ENCODE results near the gene RAC2. TPM values are rescaled to one million over a fixed set of nuclear protein-coding genes. Genes with fewer than 3 reads are reported as not detected.

RAC2 gene
- total RNA-seq, 1 experiment from 2014 or later: 90.5 TPM

GRCh38 chr22:37239336-37240239, 4.5 kb downstream of the RAC2 start:
- ChIA-PET POLR2A (ENCODE audit: unreplicated experiment) (no interaction called here), CTCF (no interaction called here)
- H3K79me2 ChIP-seq (ENCODE audit: low read depth): 0 out of 2 replicates have a peak, but pooled peaks cover 5% of the 10 kb centered on the region
- H3K36me3 ChIP-seq (ENCODE audit: low read depth): no peaks in the 10 kb centered on the region
- BruUV-seq (replicated peaks): no TSS peak
- H3K27me3 ChIP-seq (ENCODE audit: insufficient read depth, low read depth): no peaks in the 10 kb centered on the region
- TF ChIP-seq EZH2 (IDR thresholded peaks at IDR 0.05; ENCODE audit: low read depth): no peak
- TF ChIP-seq, protein P1, sequence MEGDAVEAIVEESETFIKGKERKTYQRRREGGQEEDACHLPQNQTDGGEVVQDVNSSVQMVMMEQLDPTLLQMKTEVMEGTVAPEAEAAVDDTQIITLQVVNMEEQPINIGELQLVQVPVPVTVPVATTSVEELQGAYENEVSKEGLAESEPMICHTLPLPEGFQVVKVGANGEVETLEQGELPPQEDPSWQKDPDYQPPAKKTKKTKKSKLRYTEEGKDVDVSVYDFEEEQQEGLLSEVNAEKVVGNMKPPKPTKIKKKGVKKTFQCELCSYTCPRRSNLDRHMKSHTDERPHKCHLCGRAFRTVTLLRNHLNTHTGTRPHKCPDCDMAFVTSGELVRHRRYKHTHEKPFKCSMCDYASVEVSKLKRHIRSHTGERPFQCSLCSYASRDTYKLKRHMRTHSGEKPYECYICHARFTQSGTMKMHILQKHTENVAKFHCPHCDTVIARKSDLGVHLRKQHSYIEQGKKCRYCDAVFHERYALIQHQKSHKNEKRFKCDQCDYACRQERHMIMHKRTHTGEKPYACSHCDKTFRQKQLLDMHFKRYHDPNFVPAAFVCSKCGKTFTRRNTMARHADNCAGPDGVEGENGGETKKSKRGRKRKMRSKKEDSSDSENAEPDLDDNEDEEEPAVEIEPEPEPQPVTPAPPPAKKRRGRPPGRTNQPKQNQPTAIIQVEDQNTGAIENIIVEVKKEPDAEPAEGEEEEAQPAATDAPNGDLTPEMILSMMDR (conservative IDR thresholded peaks at IDR 0.05): no peak
- no peaks in the 10 kb centered on the region for H3K9me3 ChIP-seq (ENCODE audit: insufficient read depth, low read depth)
- intact Hi-C loops (cut with micrococcal nuclease; ENCODE audit: unreplicated experiment): no loop called here
- no peak overlapping the region for H2AFZ ChIP-seq
- peaks cover 17% of the 10 kb centered on the region for H3K4me1 ChIP-seq (replicated peaks; ENCODE audit: insufficient read depth)
- H3K27ac ChIP-seq: no peak overlapping the region
- 0 out of 2 replicates have a peak, but pooled peaks cover 3% of the 10 kb centered on the region for H4K20me1 ChIP-seq (ENCODE audit: insufficient read depth)
- peaks cover 9% of the 10 kb centered on the region; the same call in 1 of the 2 replicates for H3F3A ChIP-seq (ENCODE audit: insufficient read depth, low read depth)
- H3K4me2 ChIP-seq: no peak overlapping the region
- DNase-seq: no peak
- no peaks in the 10 kb centered on the region for H3K9me2 ChIP-seq (ENCODE audit: insufficient read depth)
- H3K4me3 ChIP-seq: no peak overlapping the region

DNA sequence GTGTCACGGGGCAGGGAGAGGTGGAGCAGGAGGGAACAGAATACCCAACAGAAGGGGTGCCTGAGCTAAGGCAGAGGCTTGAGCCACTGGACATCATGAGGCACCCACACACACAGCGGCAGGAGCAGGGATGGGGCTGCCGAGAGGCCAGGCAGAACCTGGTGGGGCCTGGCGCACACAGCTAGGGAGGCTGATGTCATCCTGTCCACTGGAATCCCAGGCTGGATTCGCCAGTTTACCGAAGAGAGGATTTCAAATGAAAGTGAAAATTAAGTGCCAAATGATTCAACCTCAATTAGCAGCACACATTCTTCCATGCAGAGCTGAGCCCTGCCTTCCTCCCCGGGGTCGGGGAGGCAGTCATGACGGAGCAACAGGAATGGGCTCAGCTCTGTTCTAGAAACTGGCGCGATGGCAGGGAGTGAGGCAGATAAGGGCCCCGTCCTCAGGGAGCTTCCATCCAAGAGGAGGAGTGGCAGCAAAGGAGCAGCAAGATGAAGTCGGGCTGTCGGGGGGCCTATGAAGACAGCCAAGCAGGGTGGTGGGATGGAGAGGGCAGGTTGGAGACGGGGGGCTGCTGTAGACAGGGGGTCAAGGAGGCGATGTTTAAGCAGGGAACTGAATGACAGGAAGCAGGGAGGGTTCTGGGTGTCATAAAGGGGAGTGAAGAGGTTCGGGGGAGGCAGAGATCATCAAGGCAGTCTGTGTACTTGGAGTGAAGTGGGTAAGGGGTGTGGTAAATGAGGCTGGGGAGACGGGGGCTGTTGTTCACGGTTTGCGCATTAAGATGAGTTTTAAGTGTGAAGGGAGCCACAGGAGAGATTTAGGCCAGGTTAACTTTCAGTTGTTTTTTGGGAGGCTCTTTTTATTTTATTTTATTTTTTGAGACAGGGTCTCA, 6.4 kb downstream of the RAC2 start:
- POLR2A ChIA-PET (ENCODE audit: unreplicated experiment): no interaction called here
- Histone ChIP-seq H3K79me2 (ENCODE audit: low read depth) (no peaks in the 10 kb centered on the region), H3K9me3 (ENCODE audit: insufficient read depth, low read depth) (no peaks in the 10 kb centered on the region), H2AFZ (no peak overlapping the region), H3K4me1 (replicated peaks; ENCODE audit: insufficient read depth) (peaks cover 6% of the 10 kb centered on the region), H3K4me3 (no peak overlapping the region), H3K36me3 (ENCODE audit: low read depth) (no peaks in the 10 kb centered on the region), H3K4me2 (no peak overlapping the region), H3K27ac (no peak overlapping the region), H3K27me3 (ENCODE audit: insufficient read depth, low read depth) (no peaks in the 10 kb centered on the region), H3K9me2 (ENCODE audit: insufficient read depth) (no peaks in the 10 kb centered on the region), H4K20me1 (ENCODE audit: insufficient read depth) (0 out of 2 replicates have a peak, but pooled peaks cover 4% of the 10 kb centered on the region), H3F3A (ENCODE audit: insufficient read depth, low read depth) (peaks cover 9% of the 10 kb centered on the region; the same call in 1 of the 2 replicates)
- no peak for DNase-seq
- TF ChIP-seq, protein P1 (conservative IDR thresholded peaks at IDR 0.05): no peak
- no peak for TF ChIP-seq EZH2 (IDR thresholded peaks at IDR 0.05; ENCODE audit: low read depth)
- intact Hi-C loops (cut with micrococcal nuclease; ENCODE audit: unreplicated experiment): no loop called here
- BruUV-seq (replicated peaks): no TSS peak
- CTCF ChIA-PET: no interaction called here

GRCh38 chr22:37235897-37236607, 8.0 kb downstream of the RAC2 start:
- no peaks in the 10 kb centered on the region for H3K9me3 ChIP-seq (ENCODE audit: insufficient read depth, low read depth)
- DNase-seq: no peak
- no peak overlapping the region for H2AFZ ChIP-seq
- TF ChIP-seq, protein P1 (conservative IDR thresholded peaks at IDR 0.05): no peak
- no peak for TF ChIP-seq EZH2 (IDR thresholded peaks at IDR 0.05; ENCODE audit: low read depth)
- 0 out of 2 replicates have a peak, but pooled peaks cover 4% of the 10 kb centered on the region for H4K20me1 ChIP-seq (ENCODE audit: insufficient read depth)
- POLR2A ChIA-PET (ENCODE audit: unreplicated experiment): no interaction called here
- no peaks in the 10 kb centered on the region for H3K27me3 ChIP-seq (ENCODE audit: insufficient read depth, low read depth)
- H3K4me2 ChIP-seq: no peak overlapping the region
- no peaks in the 10 kb centered on the region for H3K36me3 ChIP-seq (ENCODE audit: low read depth)
- H3K79me2 ChIP-seq (ENCODE audit: low read depth): no peaks in the 10 kb centered on the region
- no peak overlapping the region for H3K27ac ChIP-seq
- intact Hi-C loops (cut with micrococcal nuclease; ENCODE audit: unreplicated experiment): no loop called here
- H3K9me2 ChIP-seq (ENCODE audit: insufficient read depth): no peaks in the 10 kb centered on the region
- CTCF ChIA-PET: no interaction called here
- BruUV-seq (replicated peaks): no TSS peak
- H3F3A ChIP-seq (ENCODE audit: insufficient read depth, low read depth): peaks cover 12% of the 10 kb centered on the region; the same call in 1 of the 2 replicates
- no peak overlapping the region for H3K4me3 ChIP-seq
- 0 out of 2 replicates have a peak, but pooled peaks cover under 1% of the 10 kb centered on the region for H3K4me1 ChIP-seq (replicated peaks; ENCODE audit: insufficient read depth)
